ENCODE measurements around the gene KCNC2. TPM values are rescaled to one million over a fixed set of nuclear protein-coding genes. Genes with fewer than 3 reads are reported as not detected.

The KCNC2 gene
- total and polyA plus RNA-seq, 9 of the 15 experiments (the other 6 are each of a cell fraction or from before 2014, with no cell fraction given), result not detected

GRCh38 chr12:75087654-75088053 lies 122.0 kb downstream of the KCNC2 start:
- H3K4me3 ChIP-seq, result no peak overlapping the region
- no peaks in the 10 kb centered on the region for H3K9me3 ChIP-seq (replicated peaks; ENCODE audit: control insufficient read depth, insufficient read depth, low read depth, low read length)
- no peaks in the 10 kb centered on the region for H3K4me1 ChIP-seq (replicated peaks in 1 of 2; ENCODE audit: control insufficient read depth in 2 of 2, insufficient read depth in 2 of 2, low read length in 2 of 2)
- H3K36me3 ChIP-seq (ENCODE audit: control insufficient read depth, insufficient read depth, low read length), result no peaks in the 10 kb centered on the region
- H3K4me2 ChIP-seq (ENCODE audit: insufficient read depth, low read length), result no peak overlapping the region
- BruUV-seq (replicated peaks), result no TSS peak
- no peaks in the 10 kb centered on the region for H3K79me2 ChIP-seq (ENCODE audit: control insufficient read depth, insufficient read depth, low read length)
- H3K9me1 ChIP-seq (ENCODE audit: control insufficient read depth, insufficient read depth, low read length), result no peaks in the 10 kb centered on the region
- H3K27ac ChIP-seq (ENCODE audit: extremely low read depth, low read depth, low read length), result no peak overlapping the region
- FAIRE-seq (no peak), DNase-seq (ENCODE audit: extremely low read depth in 1 of 4, low spot score in 3 of 4) (no peak), ATAC-seq (no peak)
- 0% methylated on average over 1 of the region's 1 CpG for WGBS (ENCODE audit: insufficient coverage, low coverage, missing lambda C conversion rate)
- CTCF ChIA-PET (ENCODE audit: low intra/inter-chr PET ratio), result no interaction called here
- intact Hi-C loops (cut with micrococcal nuclease) (no loop called here), in situ Hi-C loops (cut with MboI) (no loop called here)
- H4K20me1 ChIP-seq (replicated peaks; ENCODE audit: control insufficient read depth, insufficient read depth, low read length), result no peaks in the 10 kb centered on the region
- H2AFZ ChIP-seq (ENCODE audit: low read depth, low read length), result no peak overlapping the region
- POLR2A ChIA-PET, result no interaction called here
- no peaks in the 10 kb centered on the region for H3K27me3 ChIP-seq (ENCODE audit: control insufficient read depth in 2 of 2, insufficient read depth in 2 of 2, low read length in 2 of 2)
- no peak for TF ChIP-seq SNIP1 (IDR thresholded peaks at IDR 0.05; ENCODE audit: low read depth)
- no peak for TF ChIP-seq KLF10 (CRISPR knock-in tag; IDR thresholded peaks at IDR 0.05)
- no peak for TF ChIP-seq ZNF584 (CRISPR knock-in tag; IDR thresholded peaks at IDR 0.05; ENCODE audit: low read depth)
- TF ChIP-seq ZNF280A (IDR thresholded peaks at IDR 0.05; ENCODE audit: low read depth, partially characterized antibody), result no peak
- no peak for TF ChIP-seq SIX5 (IDR thresholded peaks at IDR 0.05; ENCODE audit: borderline replicate concordance in 1 of 2, insufficient read depth in 1 of 2, low read depth in 1 of 2, low read length in 2 of 2)
- no peak for TF ChIP-seq CHD2 (IDR thresholded peaks at IDR 0.05; ENCODE audit: low read depth, low read length)
- TF ChIP-seq, protein P1, sequence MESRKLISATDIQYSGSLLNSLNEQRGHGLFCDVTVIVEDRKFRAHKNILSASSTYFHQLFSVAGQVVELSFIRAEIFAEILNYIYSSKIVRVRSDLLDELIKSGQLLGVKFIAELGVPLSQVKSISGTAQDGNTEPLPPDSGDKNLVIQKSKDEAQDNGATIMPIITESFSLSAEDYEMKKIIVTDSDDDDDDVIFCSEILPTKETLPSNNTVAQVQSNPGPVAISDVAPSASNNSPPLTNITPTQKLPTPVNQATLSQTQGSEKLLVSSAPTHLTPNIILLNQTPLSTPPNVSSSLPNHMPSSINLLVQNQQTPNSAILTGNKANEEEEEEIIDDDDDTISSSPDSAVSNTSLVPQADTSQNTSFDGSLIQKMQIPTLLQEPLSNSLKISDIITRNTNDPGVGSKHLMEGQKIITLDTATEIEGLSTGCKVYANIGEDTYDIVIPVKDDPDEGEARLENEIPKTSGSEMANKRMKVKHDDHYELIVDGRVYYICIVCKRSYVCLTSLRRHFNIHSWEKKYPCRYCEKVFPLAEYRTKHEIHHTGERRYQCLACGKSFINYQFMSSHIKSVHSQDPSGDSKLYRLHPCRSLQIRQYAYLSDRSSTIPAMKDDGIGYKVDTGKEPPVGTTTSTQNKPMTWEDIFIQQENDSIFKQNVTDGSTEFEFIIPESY (CRISPR knock-in tag; IDR thresholded peaks at IDR 0.05), result no peak
- no peak for TF ChIP-seq ZNF589 (CRISPR knock-in tag; IDR thresholded peaks at IDR 0.05; ENCODE audit: low read depth)
- H3K9ac ChIP-seq (ENCODE audit: insufficient read depth in 1 of 2, low read depth in 2 of 2, low read length in 2 of 2), result no peak overlapping the region
